ENCODE data around the gene SACS. TPM values are rescaled to one million over a fixed set of nuclear protein-coding genes. Genes with fewer than 3 reads are reported as not detected.

SACS gene
- total and polyA plus RNA-seq, 2 donors (not counting 3 experiments of a cell fraction or from before 2014, with no cell fraction given), result 14.8 to 72.7 TPM

GRCh38 chr13:23432626-23433025 lies 876 bp downstream of the SACS start:
- no peak for TF ChIP-seq POLR2AphosphoS5 (IDR thresholded peaks at IDR 0.05; ENCODE audit: insufficient read depth, low read depth, low read length)
- no peak for TF ChIP-seq POLR2A (IDR thresholded peaks at IDR 0.05; ENCODE audit: low read depth, low read length)
- TF ChIP-seq JUN (IDR thresholded peaks at IDR 0.05; ENCODE audit: borderline replicate concordance, insufficient read depth, insufficient read length, low read depth), result no peak
- TF ChIP-seq EZH2 (IDR thresholded peaks at IDR 0.05; ENCODE audit: borderline replicate concordance, low read depth, low read length, severe bottlenecking), result no peak
- no peak for TF ChIP-seq MAX (IDR thresholded peaks at IDR 0.05; ENCODE audit: insufficient read depth, insufficient read length)
- no peak for TF ChIP-seq FOS (IDR thresholded peaks at IDR 0.05; ENCODE audit: borderline replicate concordance, insufficient read depth, low read length)
- no peak for TF ChIP-seq GATA2 (IDR thresholded peaks at IDR 0.05; ENCODE audit: insufficient read depth, insufficient read length, low read depth, low read length)
- dilution Hi-C loops (cut with MboI; ENCODE audit: extremely low pct_ligation_motif_present, low sequenced_read_pairs), result no loop called here
- Histone ChIP-seq H3K9ac (replicated peaks; ENCODE audit: extremely low read depth, insufficient read depth, low read length) (peak overlapping the region; percentile 61), H2AFZ (ENCODE audit: low read depth, low read length) (no peak overlapping the region), H3K79me2 (ENCODE audit: control insufficient read depth, insufficient read depth, low read length) (no peaks in the 10 kb centered on the region), H3K27ac (ENCODE audit: insufficient read depth, low read depth, low read length) (no peak overlapping the region), H4K20me1 (replicated peaks; ENCODE audit: control insufficient read depth, extremely low read depth, insufficient read depth, low read length) (no peaks in the 10 kb centered on the region), H3K27me3 (ENCODE audit: control insufficient read depth in 2 of 2, insufficient read depth in 2 of 2, low read length in 2 of 2) (no peaks in the 10 kb centered on the region), H3K4me2 (ENCODE audit: insufficient read depth, low read length) (peak overlapping the region; percentile 66), H3K36me3 (ENCODE audit: control insufficient read depth in 2 of 2, extremely low read depth in 1 of 2, insufficient read depth in 2 of 2, low read length in 2 of 2) (no peaks in the 10 kb centered on the region), H3K9me3 (replicated peaks; ENCODE audit: control insufficient read depth, insufficient read depth, low read length) (no peaks in the 10 kb centered on the region), H3K4me3 (replicated peaks in 1 of 3; ENCODE audit: insufficient read depth in 1 of 3, low read depth in 1 of 3, low read length in 3 of 3) (peak overlapping the region in 1 of 3 experiments; percentile 82), H3K9me1 (replicated peaks; ENCODE audit: control insufficient read depth, extremely low read depth, insufficient read depth, low read length) (no peaks in the 10 kb centered on the region), H3K4me1 (ENCODE audit: control insufficient read depth, extremely low read depth, insufficient read depth, low read length) (peaks cover 23% of the 10 kb centered on the region)
- CTCF ChIA-PET, result interaction anchor here (0.6 kb wide), 1 partner anchor 1939 kb away, joined by 3 read pairs; the partner anchor contains the start of gene ATP8A2
- no TSS peak for BruUV-seq (replicated peaks)
- FAIRE-seq, result no peak
- no peak for DNase-seq (ENCODE audit: low read depth, low spot score)
- POLR2A ChIA-PET, result no interaction called here
- intact Hi-C loops (cut with micrococcal nuclease), result no loop called here

GRCh38 chr13:23430664-23431063 lies 2.8 kb downstream of the SACS start:
- Histone ChIP-seq H3K4me2 (ENCODE audit: insufficient read depth, low read length) (no peak overlapping the region), H3K4me3 (replicated peaks in 1 of 3; ENCODE audit: insufficient read depth in 1 of 3, low read depth in 1 of 3, low read length in 3 of 3) (no peak overlapping the region), H3K9ac (replicated peaks; ENCODE audit: extremely low read depth, insufficient read depth, low read length) (no peak overlapping the region), H3K9me1 (replicated peaks; ENCODE audit: control insufficient read depth, extremely low read depth, insufficient read depth, low read length) (no peaks in the 10 kb centered on the region), H3K79me2 (ENCODE audit: control insufficient read depth, insufficient read depth, low read length) (no peaks in the 10 kb centered on the region), H3K4me1 (ENCODE audit: control insufficient read depth, extremely low read depth, insufficient read depth, low read length) (peaks cover 33% of the 10 kb centered on the region), H4K20me1 (replicated peaks; ENCODE audit: control insufficient read depth, extremely low read depth, insufficient read depth, low read length) (no peaks in the 10 kb centered on the region), H3K27me3 (ENCODE audit: control insufficient read depth in 2 of 2, insufficient read depth in 2 of 2, low read length in 2 of 2) (no peaks in the 10 kb centered on the region), H3K9me3 (replicated peaks; ENCODE audit: control insufficient read depth, insufficient read depth, low read length) (no peaks in the 10 kb centered on the region), H3K36me3 (ENCODE audit: control insufficient read depth in 2 of 2, extremely low read depth in 1 of 2, insufficient read depth in 2 of 2, low read length in 2 of 2) (no peaks in the 10 kb centered on the region), H2AFZ (ENCODE audit: low read depth, low read length) (no peak overlapping the region), H3K27ac (ENCODE audit: insufficient read depth, low read depth, low read length) (no peak overlapping the region)
- TF ChIP-seq POLR2AphosphoS5 (IDR thresholded peaks at IDR 0.05; ENCODE audit: insufficient read depth, low read depth, low read length), result no peak
- ChIA-PET CTCF (no interaction called here), POLR2A (no interaction called here)
- no peak for DNase-seq (ENCODE audit: low read depth, low spot score)
- BruUV-seq (replicated peaks), result no TSS peak
- no peak for FAIRE-seq
- dilution Hi-C loops (cut with MboI; ENCODE audit: extremely low pct_ligation_motif_present, low sequenced_read_pairs), result no loop called here
- intact Hi-C loops (cut with micrococcal nuclease), result no loop called here
